ENCODE measurements around the gene TLE5.

- TF ChIP-seq ESRRG (CRISPR knock-in tag; IDR thresholded peaks at IDR 0.05) (no peak), ZFP30 (CRISPR knock-in tag; IDR thresholded peaks at IDR 0.05) (no peak), CSDC2 (CRISPR knock-in tag; IDR thresholded peaks at IDR 0.05) (no peak), ZFP3 (CRISPR knock-in tag; IDR thresholded peaks at IDR 0.05) (no peak)
Observed at GRCh38 chr19:3062165-3063105, at the start of gene TLE5.

All from SK-N-SH treated with all-trans-retinoic acid at 6 μM for 48 hours (cell line).